Mucosa of descending colon (tissue), 3 donors: ENCODE measurements around the gene SSR3. TPM values are rescaled to one million over a fixed set of nuclear protein-coding genes. Genes with fewer than 3 reads are reported as not detected.

ENCODE experiments used
- ATAC-seq: fragments of 200-7000 bp; cut with Tn5 transposase; one replicate; pipeline ENCODE4 v1.9.1; 2020; ENCODE audit warnings: mild to moderate bottlenecking, moderate library complexity
- DNase-seq, 3 donors: peaks; one replicate each; pipeline ENCODE4 v3.0.0-alpha.2; 2020
- H3K36me3 ChIP-seq: fragments of 200-600 bp; one replicate; pipeline ENCODE4 v1.8.0; 2021; ENCODE audit warnings: low read depth, mild to moderate bottlenecking
- H3K4me1 ChIP-seq: fragments of 200-600 bp; one replicate; pipeline ENCODE4 v1.8.0; 2021; ENCODE audit warnings: low read depth, mild to moderate bottlenecking
- H3K4me3 ChIP-seq: fragments of 200-600 bp; one replicate; pipeline ENCODE4 v1.8.0; 2021; ENCODE audit warnings: mild to moderate bottlenecking
- H3K9me3 ChIP-seq: fragments of 200-600 bp; one replicate; pipeline ENCODE4 v1.8.0; 2021; ENCODE audit warnings: mild to moderate bottlenecking
- intact Hi-C, 2 donors: fragments of 100-400 bp; cut with DNase I in 1 of 2; cut with micrococcal nuclease in 1 of 2; formaldehyde crosslinking; loops; one replicate each; pipeline versions ENCODE4 v1.11.0 to v1.11.1; 2022; cut with DNase I, micrococcal nuclease
- total RNA-seq, 3 donors: library from RNA; stranded (reverse); fragmentation: NEBNext Ultra II Directional in 2 of 3; extraction: Animal tissue kit (Norgen Biotek cat#: 25700) in 2 of 3; gene quantifications; one replicate each; pipeline versions ENCODE4 v1.2.1 to v1.2.4, GENCODE V29; 2021 to 2023
- TF ChIP-seq, protein P1 (sequence below): fragments of 200-600 bp; IDR thresholded peaks from one replicate; pipeline ENCODE4 v1.8.0; 2022; ENCODE audit warnings: antibody characterized with exemption, mild to moderate bottlenecking
- donor health status: DM: no; HTN: no; CAD: no; lungs with moderate emphysema.
- donor health status: DM: no; HTN: no; CAD: no.
- donor health status: DM: no; HTN: yes; CAD: no.

Gene SSR3
- total RNA-seq, 3 donors from 2014 or later, result 97.9 to 125 (median 123) TPM

GRCh38 chr3:156519758-156520162 is 35.2 kb downstream of the SSR3 start:
- no peak overlapping the region for H3K4me3 ChIP-seq
- H3K36me3 ChIP-seq, result no peaks in the 10 kb centered on the region
- no peak for DNase-seq
- ATAC-seq, result no peak
- TF ChIP-seq, protein P1, sequence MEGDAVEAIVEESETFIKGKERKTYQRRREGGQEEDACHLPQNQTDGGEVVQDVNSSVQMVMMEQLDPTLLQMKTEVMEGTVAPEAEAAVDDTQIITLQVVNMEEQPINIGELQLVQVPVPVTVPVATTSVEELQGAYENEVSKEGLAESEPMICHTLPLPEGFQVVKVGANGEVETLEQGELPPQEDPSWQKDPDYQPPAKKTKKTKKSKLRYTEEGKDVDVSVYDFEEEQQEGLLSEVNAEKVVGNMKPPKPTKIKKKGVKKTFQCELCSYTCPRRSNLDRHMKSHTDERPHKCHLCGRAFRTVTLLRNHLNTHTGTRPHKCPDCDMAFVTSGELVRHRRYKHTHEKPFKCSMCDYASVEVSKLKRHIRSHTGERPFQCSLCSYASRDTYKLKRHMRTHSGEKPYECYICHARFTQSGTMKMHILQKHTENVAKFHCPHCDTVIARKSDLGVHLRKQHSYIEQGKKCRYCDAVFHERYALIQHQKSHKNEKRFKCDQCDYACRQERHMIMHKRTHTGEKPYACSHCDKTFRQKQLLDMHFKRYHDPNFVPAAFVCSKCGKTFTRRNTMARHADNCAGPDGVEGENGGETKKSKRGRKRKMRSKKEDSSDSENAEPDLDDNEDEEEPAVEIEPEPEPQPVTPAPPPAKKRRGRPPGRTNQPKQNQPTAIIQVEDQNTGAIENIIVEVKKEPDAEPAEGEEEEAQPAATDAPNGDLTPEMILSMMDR, result no peak
- no peaks in the 10 kb centered on the region for H3K4me1 ChIP-seq
- H3K9me3 ChIP-seq, result no peaks in the 10 kb centered on the region
- intact Hi-C loops, result loop anchor here (10.0 kb wide), 2 partner anchors 365 to 375 kb away; no protein-coding TSS in a partner anchor

- intact Hi-C loops, result loop anchor here (10.0 kb wide), 2 partner anchors 364 to 374 kb away; no protein-coding TSS in a partner anchor
- H3K4me3 ChIP-seq, result no peak overlapping the region
- no peak for ATAC-seq
- no peaks in the 10 kb centered on the region for H3K4me1 ChIP-seq
- H3K9me3 ChIP-seq, result no peaks in the 10 kb centered on the region
- no peak for DNase-seq
- TF ChIP-seq, protein P1, result no peak
- no peaks in the 10 kb centered on the region for H3K36me3 ChIP-seq
These were observed 36.2 kb downstream of the SSR3 start for GRCh38 chr3:156518726-156519125.

DNA sequence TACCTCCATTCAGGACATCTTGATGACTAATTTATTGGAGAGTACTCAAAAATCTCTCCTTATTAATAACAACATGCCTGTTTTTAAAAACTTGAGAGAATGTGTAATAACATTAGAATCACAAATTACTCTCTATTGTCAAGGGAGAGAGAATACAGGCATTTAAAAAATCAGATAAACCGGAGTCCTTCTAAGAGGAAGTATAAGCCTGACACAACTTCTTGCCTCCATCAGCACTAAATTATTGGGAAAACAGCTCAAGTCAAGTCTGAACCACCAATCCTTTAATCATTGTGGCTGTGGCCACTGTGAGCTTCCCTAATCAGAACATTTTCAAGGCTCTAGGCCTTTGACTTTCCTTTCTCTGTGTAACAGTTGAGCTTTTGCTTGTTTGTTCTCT is 38.0 kb downstream of the SSR3 start:
- DNase-seq (no peak), ATAC-seq (no peak)
- intact Hi-C loops, result loop anchor here (10.0 kb wide), 2 partner anchors 362 to 372 kb away; no protein-coding TSS in a partner anchor
- H3K4me3 ChIP-seq, result no peak overlapping the region
- no peaks in the 10 kb centered on the region for H3K9me3 ChIP-seq
- TF ChIP-seq, protein P1, result no peak
- no peaks in the 10 kb centered on the region for H3K36me3 ChIP-seq
- no peaks in the 10 kb centered on the region for H3K4me1 ChIP-seq

DNA sequence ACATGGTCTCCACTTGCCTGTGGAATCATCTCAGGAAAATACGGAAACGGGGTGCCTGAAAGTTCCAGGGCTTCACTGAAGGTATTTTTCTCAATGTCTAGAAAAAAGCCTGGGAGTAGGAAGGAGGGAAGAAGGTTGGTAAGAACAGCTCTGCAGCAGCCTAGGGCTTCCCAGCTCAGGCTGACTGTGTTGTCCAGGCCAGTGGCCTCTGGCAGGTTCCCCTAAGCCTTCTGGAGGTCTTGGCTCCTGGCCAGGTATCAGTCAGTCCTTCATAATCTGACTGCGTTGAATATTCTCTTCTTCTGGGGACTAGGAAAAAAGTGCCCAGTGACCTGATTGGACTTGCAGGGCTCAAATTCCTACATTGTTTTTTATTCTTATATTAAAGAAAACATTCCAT is 38.6 kb downstream of the SSR3 start:
- ATAC-seq (no peak), DNase-seq (no peak)
- TF ChIP-seq, protein P1, result no peak
- Histone ChIP-seq H3K4me1 (no peaks in the 10 kb centered on the region), H3K9me3 (no peaks in the 10 kb centered on the region), H3K36me3 (no peaks in the 10 kb centered on the region), H3K4me3 (no peak overlapping the region)
- intact Hi-C loops, result loop anchor here (10.0 kb wide), 2 partner anchors 361 to 371 kb away; no protein-coding TSS in a partner anchor

DNA sequence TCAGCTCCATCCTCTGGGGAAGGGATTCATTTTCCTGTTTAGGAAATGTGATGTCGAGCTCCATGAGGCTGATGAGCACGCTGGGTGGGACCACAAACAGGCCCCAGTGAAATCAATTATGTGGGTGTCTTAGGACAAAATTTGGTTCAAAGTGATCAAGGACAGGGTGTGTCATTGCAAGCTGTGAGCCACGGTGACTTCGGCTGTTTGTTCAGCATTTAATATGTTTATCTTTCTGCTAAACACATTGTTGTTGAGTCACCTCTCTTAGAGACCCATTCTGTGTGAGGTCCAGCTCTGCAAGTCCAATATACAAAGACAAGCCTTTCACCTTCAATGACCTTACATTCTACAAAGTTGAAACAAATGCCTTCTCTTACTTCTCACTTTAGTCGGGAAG is 41.3 kb downstream of the SSR3 start:
- TF ChIP-seq, protein P1, result no peak
- Histone ChIP-seq H3K4me1 (no peaks in the 10 kb centered on the region), H3K36me3 (no peaks in the 10 kb centered on the region), H3K4me3 (no peak overlapping the region), H3K9me3 (no peaks in the 10 kb centered on the region)
- intact Hi-C loops, result loop anchor here (10.0 kb wide), 2 partner anchors 359 to 369 kb away; no protein-coding TSS in a partner anchor
- DNase-seq (no peak), ATAC-seq (peak; percentile 51)
